Activated naive CD4-positive, alpha-beta T cell treated with anti-CD3 and anti-CD28 coated beads, Interleukin-2, amount 10 ng/mL, durations not matched to agents 7 days and 5 days (primary cell): ENCODE data around the gene WWOX.

Experiments
- CTCF ChIA-PET: fragments of 350-600 bp; sonication (Branson Sonifier 250); formaldehyde crosslinking; loops from one replicate; lab custom pipeline; 2021; ENCODE audit warnings: antibody characterized with exemption; lab: Charles Lee
- DNase-seq: peaks from one replicate; pipeline ENCODE4 v3.0.0-alpha.2; 2020
- H3K27ac Mint-ChIP-seq: one replicate; pipeline ENCODE4 v1.8.0; 2021; ENCODE audit warnings: mild to moderate bottlenecking, moderate library complexity, mixed read lengths
- H3K27me3 Mint-ChIP-seq: one replicate; pipeline ENCODE4 v1.8.0; 2021; ENCODE audit warnings: mild to moderate bottlenecking, mixed read lengths
- H3K36me3 Mint-ChIP-seq: one replicate; pipeline ENCODE4 v1.8.0; 2021; ENCODE audit warnings: mixed read lengths
- H3K4me1 Mint-ChIP-seq: one replicate; pipeline ENCODE4 v1.8.0; 2021; ENCODE audit warnings: mixed read lengths
- H3K4me3 Mint-ChIP-seq: one replicate; pipeline ENCODE4 v1.8.0; 2021; ENCODE audit warnings: mild to moderate bottlenecking, moderate library complexity, mixed read lengths
- H3K9me3 Mint-ChIP-seq: one replicate; pipeline ENCODE4 v1.8.0; 2021; ENCODE audit warnings: mixed read lengths

Gene WWOX

DNA sequence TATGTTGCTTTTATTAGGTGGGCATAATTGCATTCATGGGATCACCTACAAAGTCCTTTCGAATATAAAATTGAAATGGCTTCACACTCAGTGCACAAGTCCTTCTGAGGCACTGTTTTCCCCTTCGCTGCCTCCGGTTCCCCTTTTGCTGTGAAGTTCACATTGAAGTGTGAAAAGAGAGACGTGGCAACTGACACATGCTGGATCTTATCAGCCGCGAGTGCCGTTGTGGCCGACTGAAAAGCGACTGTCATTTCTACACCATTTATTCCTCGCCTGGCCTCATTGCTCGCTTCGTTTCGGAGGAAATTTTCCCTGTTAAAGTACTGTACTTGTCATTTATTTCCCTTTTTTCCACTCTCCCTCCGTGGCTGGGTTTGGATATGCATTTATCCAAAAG is 1077.6 kb downstream of the WWOX start:
- Mint-ChIP-seq H3K4me1 (no peaks in the 10 kb centered on the region), H3K27me3 (peaks cover 5% of the 10 kb centered on the region), H3K9me3 (peaks cover 5% of the 10 kb centered on the region), H3K36me3 (no peaks in the 10 kb centered on the region), H3K4me3 (no peak overlapping the region), H3K27ac (no peak overlapping the region)
- CTCF ChIA-PET, result no interaction called here
- DNase-seq, result no peak

DNA sequence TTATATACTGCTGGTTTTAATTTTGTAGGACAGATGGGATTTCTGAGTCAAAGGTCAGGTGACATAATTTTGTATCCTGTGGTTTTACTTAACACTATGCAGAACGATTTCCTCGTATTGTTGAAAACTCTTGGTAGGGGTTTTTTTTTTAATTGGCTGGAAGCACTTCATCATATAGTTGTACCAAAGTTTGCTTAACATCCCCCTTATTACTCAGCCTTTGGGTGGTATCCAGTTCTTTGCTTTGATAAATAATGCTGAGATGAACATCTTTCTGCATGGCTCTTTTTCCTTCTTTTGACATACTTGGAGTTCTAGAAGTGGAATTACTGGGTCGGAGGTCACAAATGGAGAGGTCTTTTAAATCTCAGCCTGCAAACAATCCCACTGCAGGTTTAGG is 1082.0 kb downstream of the WWOX start:
- no peak for DNase-seq
- Mint-ChIP-seq H3K27me3 (peaks cover 9% of the 10 kb centered on the region), H3K36me3 (no peaks in the 10 kb centered on the region), H3K4me1 (no peaks in the 10 kb centered on the region), H3K27ac (no peak overlapping the region), H3K9me3 (peaks cover 5% of the 10 kb centered on the region), H3K4me3 (no peak overlapping the region)
- CTCF ChIA-PET, result no interaction called here

DNA sequence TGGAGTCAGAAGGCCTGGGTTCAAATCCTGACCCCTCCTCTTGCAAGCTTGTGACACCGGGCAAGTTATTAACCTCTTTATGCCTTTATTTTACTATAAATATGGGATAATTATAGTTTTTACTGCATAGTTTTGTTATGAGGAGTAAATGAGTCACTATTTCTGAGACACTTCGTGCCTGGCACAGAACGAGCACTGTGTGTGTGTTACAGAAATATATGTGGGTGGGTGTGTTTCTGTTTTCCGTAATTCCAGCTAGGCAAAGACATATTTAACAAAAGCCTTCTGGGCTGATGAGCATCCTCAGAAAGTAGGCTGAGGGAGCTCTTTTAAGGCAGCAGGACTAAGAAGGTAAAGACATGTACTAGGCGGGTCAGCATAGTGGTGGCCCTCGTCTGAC is 1083.2 kb downstream of the WWOX start:
- H3K36me3 Mint-ChIP-seq, result no peaks in the 10 kb centered on the region
- no peaks in the 10 kb centered on the region for H3K9me3 Mint-ChIP-seq
- H3K4me3 Mint-ChIP-seq, result no peak overlapping the region
- H3K27ac Mint-ChIP-seq, result no peak overlapping the region
- no peak for DNase-seq
- H3K4me1 Mint-ChIP-seq, result no peaks in the 10 kb centered on the region
- CTCF ChIA-PET, result no interaction called here
- H3K27me3 Mint-ChIP-seq, result peaks cover 4% of the 10 kb centered on the region

GRCh38 chr16:79183571-79183970 is 1084.1 kb downstream of the WWOX start:
- H3K4me1 Mint-ChIP-seq, result no peaks in the 10 kb centered on the region

GRCh38 chr16:79184464-79185030 is 1085.1 kb downstream of the WWOX start:
- Mint-ChIP-seq H3K27ac (no peak overlapping the region), H3K4me3 (no peak overlapping the region), H3K9me3 (peaks cover 2% of the 10 kb centered on the region), H3K27me3 (peaks cover 12% of the 10 kb centered on the region), H3K36me3 (no peaks in the 10 kb centered on the region), H3K4me1 (no peaks in the 10 kb centered on the region)
- CTCF ChIA-PET, result no interaction called here
- DNase-seq, result no peak

More at GRCh38 chr16:79183571-79183970, 1084.1 kb downstream of the WWOX start:
- Mint-ChIP-seq H3K9me3 (peaks cover 2% of the 10 kb centered on the region), H3K4me3 (no peak overlapping the region), H3K27ac (no peak overlapping the region), H3K36me3 (no peaks in the 10 kb centered on the region), H3K27me3 (peaks cover 10% of the 10 kb centered on the region)
- no peak for DNase-seq
- CTCF ChIA-PET, result no interaction called here

GRCh38 chr16:79185711-79186110 is 1086.3 kb downstream of the WWOX start:
- CTCF ChIA-PET, result no interaction called here
- no peak overlapping the region for H3K27ac Mint-ChIP-seq
- H3K27me3 Mint-ChIP-seq, result peaks cover 12% of the 10 kb centered on the region
- no peaks in the 10 kb centered on the region for H3K36me3 Mint-ChIP-seq
- H3K4me3 Mint-ChIP-seq, result no peak overlapping the region
- H3K9me3 Mint-ChIP-seq, result peaks cover 2% of the 10 kb centered on the region
- H3K4me1 Mint-ChIP-seq, result no peaks in the 10 kb centered on the region
- DNase-seq, result no peak

DNA sequence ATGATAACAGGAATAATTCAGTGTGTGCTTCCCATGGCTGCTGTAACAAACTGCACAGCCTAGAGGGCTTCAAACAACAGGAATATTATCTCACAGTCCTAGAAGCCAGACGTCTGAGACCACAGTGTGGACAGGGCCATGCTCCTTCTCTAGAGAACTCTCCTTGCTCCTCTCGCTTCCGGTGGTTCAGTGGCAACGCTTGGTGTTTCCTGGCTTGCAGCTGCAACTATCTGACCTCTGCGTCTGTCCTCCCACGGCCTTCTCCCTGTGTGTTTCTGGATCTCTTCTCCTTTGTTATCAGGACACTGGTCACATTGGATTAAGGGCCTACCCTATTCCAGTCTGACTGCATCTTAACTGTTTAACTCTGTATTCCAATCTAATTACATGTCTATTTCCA is 1086.7 kb downstream of the WWOX start:
- Mint-ChIP-seq H3K36me3 (no peaks in the 10 kb centered on the region), H3K9me3 (peaks cover 2% of the 10 kb centered on the region), H3K4me3 (no peak overlapping the region), H3K27ac (no peak overlapping the region), H3K27me3 (peaks cover 12% of the 10 kb centered on the region), H3K4me1 (no peaks in the 10 kb centered on the region)
- DNase-seq, result no peak
- CTCF ChIA-PET, result no interaction called here

- CTCF ChIA-PET, result interaction anchor here (0.5 kb wide), 1 partner anchor 484 kb away, joined by 3 read pairs; no protein-coding TSS in a partner anchor
- no peaks in the 10 kb centered on the region for H3K4me1 Mint-ChIP-seq
- no peak overlapping the region for H3K4me3 Mint-ChIP-seq
- no peak overlapping the region for H3K27ac Mint-ChIP-seq
- peaks cover 12% of the 10 kb centered on the region for H3K27me3 Mint-ChIP-seq
- peaks cover 2% of the 10 kb centered on the region for H3K9me3 Mint-ChIP-seq
- DNase-seq, result no peak
- no peaks in the 10 kb centered on the region for H3K36me3 Mint-ChIP-seq
Measured at GRCh38 chr16:79188115-79188738, 1088.8 kb downstream of the WWOX start.

GRCh38 chr16:79188739-79189122 is 1089.3 kb downstream of the WWOX start:
- Mint-ChIP-seq H3K36me3 (no peaks in the 10 kb centered on the region), H3K27ac (no peak overlapping the region), H3K4me3 (no peak overlapping the region), H3K4me1 (no peaks in the 10 kb centered on the region), H3K9me3 (peaks cover 2% of the 10 kb centered on the region), H3K27me3 (peaks cover 16% of the 10 kb centered on the region)
- CTCF ChIA-PET, result no interaction called here
- DNase-seq, result no peak

DNA sequence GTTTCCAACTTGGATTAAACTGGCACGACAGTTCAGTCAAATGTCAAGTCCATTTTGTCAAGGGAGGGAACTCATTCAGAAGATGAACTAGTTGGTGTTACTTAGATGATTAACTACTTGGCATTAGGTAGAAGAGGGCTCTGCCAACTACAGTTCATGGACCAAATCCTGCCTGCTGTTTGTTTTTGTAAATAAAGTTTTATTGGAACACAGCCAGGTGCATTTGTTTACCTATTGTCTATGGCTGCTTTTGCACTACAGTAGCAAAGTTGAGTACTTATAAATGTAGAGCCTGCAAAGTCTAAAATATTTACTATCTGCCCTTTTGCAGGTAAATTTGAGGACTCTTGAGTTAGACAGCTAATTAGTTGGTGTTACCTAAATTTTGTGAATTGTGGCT is 1091.1 kb downstream of the WWOX start:
- no peaks in the 10 kb centered on the region for H3K4me1 Mint-ChIP-seq
- no peak for DNase-seq
- H3K4me3 Mint-ChIP-seq, result no peak overlapping the region
- H3K27me3 Mint-ChIP-seq, result peaks cover 17% of the 10 kb centered on the region
- CTCF ChIA-PET, result no interaction called here
- peaks cover 2% of the 10 kb centered on the region for H3K9me3 Mint-ChIP-seq
- H3K36me3 Mint-ChIP-seq, result no peaks in the 10 kb centered on the region
- H3K27ac Mint-ChIP-seq, result no peak overlapping the region

DNA sequence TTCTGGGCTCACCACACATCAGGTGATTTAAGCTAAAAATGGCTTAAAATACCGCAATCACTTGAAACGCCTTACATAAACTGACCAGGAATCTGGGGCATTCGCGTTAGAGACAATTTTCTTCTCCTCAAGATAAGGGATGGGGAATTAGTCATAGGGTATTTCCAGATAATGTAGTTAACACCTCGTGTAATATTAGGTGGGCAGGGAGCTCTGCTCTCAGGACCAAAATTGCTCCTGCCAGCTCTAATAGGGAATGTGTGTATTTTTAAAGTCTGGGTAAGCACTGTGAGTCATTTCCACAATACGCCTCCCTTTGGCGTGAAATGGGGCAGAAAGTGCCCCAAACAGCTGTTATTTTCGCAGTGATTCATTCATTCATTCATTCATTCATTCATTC is 1092.5 kb downstream of the WWOX start:
- no peak overlapping the region for H3K27ac Mint-ChIP-seq
- CTCF ChIA-PET, result no interaction called here

GRCh38 chr16:79192904-79193303 is 1093.5 kb downstream of the WWOX start:
- Mint-ChIP-seq H3K9me3 (peaks cover under 1% of the 10 kb centered on the region), H3K27ac (no peak overlapping the region), H3K36me3 (no peaks in the 10 kb centered on the region), H3K4me3 (no peak overlapping the region), H3K4me1 (no peaks in the 10 kb centered on the region), H3K27me3 (peaks cover 16% of the 10 kb centered on the region)
- CTCF ChIA-PET, result no interaction called here
- DNase-seq, result no peak

More for the DNA sequence above, 1092.5 kb downstream of the WWOX start:
- Mint-ChIP-seq H3K4me1 (no peaks in the 10 kb centered on the region), H3K36me3 (no peaks in the 10 kb centered on the region), H3K27me3 (peaks cover 17% of the 10 kb centered on the region), H3K4me3 (no peak overlapping the region), H3K9me3 (peaks cover 2% of the 10 kb centered on the region)
- DNase-seq, result no peak

DNA sequence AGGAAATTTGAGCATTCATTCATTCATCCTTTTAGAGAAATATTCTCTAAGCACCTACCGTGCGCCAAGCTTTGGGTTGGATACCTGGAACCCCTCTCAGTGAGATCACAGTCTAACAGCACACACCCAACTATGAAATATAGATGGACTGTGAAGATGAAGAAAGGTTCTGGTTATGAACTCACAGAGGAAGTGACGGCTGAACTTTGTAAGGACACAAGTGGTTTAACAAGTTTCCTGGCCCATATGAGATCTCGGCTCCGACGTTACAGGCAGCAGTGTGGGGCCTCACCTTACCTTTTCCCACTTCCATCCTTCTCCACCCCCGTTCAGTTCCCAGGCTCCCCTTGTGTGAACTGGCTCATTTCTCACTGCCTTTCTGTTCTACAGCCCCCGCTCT is 1094.8 kb downstream of the WWOX start:
- H3K27me3 Mint-ChIP-seq, result peaks cover 8% of the 10 kb centered on the region
- H3K4me3 Mint-ChIP-seq, result no peak overlapping the region
- CTCF ChIA-PET, result no interaction called here
- no peaks in the 10 kb centered on the region for H3K36me3 Mint-ChIP-seq
- H3K27ac Mint-ChIP-seq, result no peak overlapping the region
- no peaks in the 10 kb centered on the region for H3K9me3 Mint-ChIP-seq
- H3K4me1 Mint-ChIP-seq, result no peaks in the 10 kb centered on the region
- no peak for DNase-seq

DNA sequence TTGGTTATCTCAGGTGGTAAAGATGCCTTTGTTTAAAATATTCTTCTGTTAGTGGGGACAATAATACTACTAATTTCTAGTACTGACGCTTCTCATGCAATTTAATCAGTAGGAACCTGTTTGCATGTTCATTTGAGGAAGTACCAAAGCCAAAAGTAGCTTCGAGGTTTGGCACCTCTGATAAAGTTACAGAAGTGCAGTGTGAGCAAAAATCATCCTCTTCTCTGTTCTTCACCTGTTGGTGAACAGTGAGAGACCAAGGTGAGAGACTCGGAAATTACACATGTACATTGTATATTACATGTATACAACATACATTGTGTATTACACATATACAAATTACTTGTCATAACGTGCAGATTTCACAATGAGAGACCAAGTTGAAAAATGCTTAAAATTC is 1096.5 kb downstream of the WWOX start:
- no peak for DNase-seq
- H3K9me3 Mint-ChIP-seq, result no peaks in the 10 kb centered on the region
- H3K27ac Mint-ChIP-seq, result no peak overlapping the region
- H3K4me1 Mint-ChIP-seq, result no peaks in the 10 kb centered on the region
- H3K36me3 Mint-ChIP-seq, result no peaks in the 10 kb centered on the region
- H3K27me3 Mint-ChIP-seq, result peaks cover 8% of the 10 kb centered on the region
- no peak overlapping the region for H3K4me3 Mint-ChIP-seq
- CTCF ChIA-PET, result no interaction called here

DNA sequence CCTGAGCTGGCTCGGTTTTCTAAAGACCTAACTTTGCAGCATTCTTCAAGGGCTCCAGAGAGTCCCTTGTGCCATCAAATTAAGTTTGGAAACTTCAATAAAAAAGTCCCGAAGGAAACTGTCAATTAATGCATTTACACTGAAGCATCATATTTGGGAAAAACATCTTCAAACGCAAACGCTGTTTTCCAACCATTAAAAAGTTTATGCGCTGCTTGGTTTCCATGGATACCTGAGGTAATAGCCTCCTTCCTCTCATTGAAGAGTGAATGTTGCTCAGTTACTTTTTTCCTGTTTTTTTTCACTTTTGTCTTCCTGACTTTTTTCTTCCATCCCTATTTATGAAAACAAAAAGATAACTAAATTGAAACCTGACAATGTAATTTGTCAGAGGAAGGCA is 1102.0 kb downstream of the WWOX start:
- Mint-ChIP-seq H3K4me1 (no peaks in the 10 kb centered on the region), H3K36me3 (no peaks in the 10 kb centered on the region), H3K27ac (no peak overlapping the region), H3K9me3 (no peaks in the 10 kb centered on the region), H3K4me3 (no peak overlapping the region), H3K27me3 (peaks cover 4% of the 10 kb centered on the region)
- DNase-seq, result no peak
- CTCF ChIA-PET, result no interaction called here
